ENCODE measurements around the gene POTEE.
"Not testable (repeated sequence)": the region's sequence is repeated elsewhere in the genome, so short reads cannot be mapped to it uniquely, and the experiment has no call there.

DNA sequence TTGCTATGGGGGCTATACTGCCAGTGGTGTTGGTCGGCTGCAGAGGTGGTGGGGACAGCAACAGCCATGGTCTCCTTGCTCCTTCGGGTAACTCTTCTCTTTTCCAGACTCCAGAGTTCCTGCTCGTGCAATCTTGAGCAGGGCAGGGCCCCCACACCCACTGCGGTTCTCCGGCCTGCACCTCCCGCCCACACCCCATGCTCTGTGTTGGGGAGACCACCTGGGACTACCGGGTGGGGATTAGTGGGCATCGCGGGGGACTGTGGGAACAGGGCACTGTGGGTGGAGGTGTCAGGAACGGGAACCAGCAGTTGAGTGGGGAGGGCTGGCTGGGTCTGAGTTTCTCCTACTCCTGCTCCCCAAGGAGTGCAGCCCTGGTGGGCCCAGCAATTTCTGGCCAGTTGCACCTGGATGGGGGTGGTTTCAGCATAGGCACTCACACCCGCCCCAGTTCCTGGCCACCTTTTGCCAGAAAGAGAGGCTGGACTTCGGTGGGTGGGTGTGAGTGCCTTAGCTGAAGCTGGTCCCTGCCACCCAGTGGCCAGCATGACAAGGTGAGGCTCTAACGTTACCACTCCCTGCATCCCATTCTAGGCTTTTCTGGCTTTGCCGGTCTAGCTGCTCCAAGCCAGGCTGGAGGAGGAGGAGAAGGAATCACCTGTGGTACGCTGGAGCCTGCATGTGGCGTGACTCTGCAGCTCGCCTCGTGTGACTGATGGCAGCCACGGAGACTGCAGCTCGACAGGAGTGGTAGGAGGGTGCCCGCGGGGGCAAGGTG is 1.3 kb downstream of the POTEE start:
- TF ChIP-seq CTCF (IDR thresholded peaks at IDR 0.05; ENCODE audit: extremely low read depth in 1 of 2, insufficient read depth in 1 of 2, low read depth in 1 of 2, low read length in 2 of 2); EZH2 (IDR thresholded peaks at IDR 0.05; ENCODE audit: borderline replicate concordance, low read depth, low read length, severe bottlenecking): not testable (repeated sequence)
